Liver (tissue), 3 donors: ENCODE data around the gene KCNIP1.

Experiments
- JUND ChIP-seq, 2 donors: IDR thresholded peaks; 2 replicates each; pipeline ENCODE4 v1.6.1; 2016; ENCODE audit warnings: antibody characterized with exemption in 2 of 2
- TAF1 ChIP-seq: conservative IDR thresholded peaks from 2 replicates; pipeline ENCODE4 v1.6.1; 2016; ENCODE audit warnings: antibody characterized with exemption, mild to moderate bottlenecking
- YY1 ChIP-seq: IDR thresholded peaks from 2 replicates; pipeline ENCODE4 v1.6.1; 2016; ENCODE audit warnings: antibody characterized with exemption, mild to moderate bottlenecking
- TF ChIP-seq, protein P1 (sequence below): fragments of 150-350 bp; IDR thresholded peaks from 2 replicates; pipeline ENCODE4 v1.5.1; 2017; ENCODE audit warnings: improper control_type of control experiment, low read depth, low read length; ENCODE audit not compliant: missing input control
- TF ChIP-seq, protein P2 (sequence below): IDR thresholded peaks from 2 replicates; pipeline ENCODE4 v1.6.1; 2016; ENCODE audit warnings: antibody characterized with exemption
- TF ChIP-seq, protein P3 (sequence below): IDR thresholded peaks from 2 replicates; pipeline ENCODE4 v1.6.1; 2016; ENCODE audit warnings: antibody characterized with exemption
- donor health status: healthy.
- donor health status: healthy.

DNA sequence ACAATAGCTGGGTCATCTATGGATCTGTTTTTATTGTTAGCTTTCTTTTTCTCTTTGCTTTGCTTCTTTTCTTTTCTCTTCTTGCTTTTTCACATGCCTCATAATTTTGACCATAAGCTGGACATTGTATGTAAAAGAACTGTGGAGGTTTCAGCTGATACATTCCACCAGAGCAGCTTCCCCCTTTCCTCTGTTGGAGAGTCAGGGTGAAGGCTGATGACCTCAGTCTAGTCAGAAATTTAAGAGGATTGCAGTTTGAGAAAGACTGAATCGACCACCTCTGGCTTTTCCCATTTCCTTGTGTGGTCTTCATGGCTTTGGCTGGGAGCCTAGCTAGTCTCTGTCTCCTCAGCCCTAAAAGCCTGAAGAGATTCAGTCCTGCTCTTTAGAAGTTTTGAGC lies 42.0 kb downstream of the KCNIP1 start:
- TF ChIP-seq YY1 (no peak), TAF1 (no peak), JUND (IDR thresholded peaks at IDR 0.05) (no peak)
- TF ChIP-seq, protein P1, sequence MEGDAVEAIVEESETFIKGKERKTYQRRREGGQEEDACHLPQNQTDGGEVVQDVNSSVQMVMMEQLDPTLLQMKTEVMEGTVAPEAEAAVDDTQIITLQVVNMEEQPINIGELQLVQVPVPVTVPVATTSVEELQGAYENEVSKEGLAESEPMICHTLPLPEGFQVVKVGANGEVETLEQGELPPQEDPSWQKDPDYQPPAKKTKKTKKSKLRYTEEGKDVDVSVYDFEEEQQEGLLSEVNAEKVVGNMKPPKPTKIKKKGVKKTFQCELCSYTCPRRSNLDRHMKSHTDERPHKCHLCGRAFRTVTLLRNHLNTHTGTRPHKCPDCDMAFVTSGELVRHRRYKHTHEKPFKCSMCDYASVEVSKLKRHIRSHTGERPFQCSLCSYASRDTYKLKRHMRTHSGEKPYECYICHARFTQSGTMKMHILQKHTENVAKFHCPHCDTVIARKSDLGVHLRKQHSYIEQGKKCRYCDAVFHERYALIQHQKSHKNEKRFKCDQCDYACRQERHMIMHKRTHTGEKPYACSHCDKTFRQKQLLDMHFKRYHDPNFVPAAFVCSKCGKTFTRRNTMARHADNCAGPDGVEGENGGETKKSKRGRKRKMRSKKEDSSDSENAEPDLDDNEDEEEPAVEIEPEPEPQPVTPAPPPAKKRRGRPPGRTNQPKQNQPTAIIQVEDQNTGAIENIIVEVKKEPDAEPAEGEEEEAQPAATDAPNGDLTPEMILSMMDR = no peak
- TF ChIP-seq, protein P2, sequence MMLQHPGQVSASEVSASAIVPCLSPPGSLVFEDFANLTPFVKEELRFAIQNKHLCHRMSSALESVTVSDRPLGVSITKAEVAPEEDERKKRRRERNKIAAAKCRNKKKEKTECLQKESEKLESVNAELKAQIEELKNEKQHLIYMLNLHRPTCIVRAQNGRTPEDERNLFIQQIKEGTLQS = no peak
- TF ChIP-seq, protein P3, sequence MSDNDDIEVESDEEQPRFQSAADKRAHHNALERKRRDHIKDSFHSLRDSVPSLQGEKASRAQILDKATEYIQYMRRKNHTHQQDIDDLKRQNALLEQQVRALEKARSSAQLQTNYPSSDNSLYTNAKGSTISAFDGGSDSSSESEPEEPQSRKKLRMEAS = no peak
